Mesenchymal stem cell (in vitro differentiated cells and primary cell): Measurements from ENCODE around the gene PTPRN.

ENCODE experiments used
- DNase-seq: peaks from one replicate; pipeline ENCODE4 v3.0.0-alpha.2; 2013
- H2AFZ ChIP-seq: one replicate; pipeline ENCODE4 v1.6.1; 2013; ENCODE audit warnings: low read depth, mild to moderate bottlenecking, control low read depth, inconsistent platforms, low read length, moderate library complexity
- H2AK5ac ChIP-seq: 2 replicates; pipeline ENCODE4 v1.6.1; 2013; ENCODE audit warnings: low read length, moderate library complexity, mild to moderate bottlenecking, inconsistent platforms; ENCODE audit not compliant: severe bottlenecking
- H2BK120ac ChIP-seq: one replicate; pipeline ENCODE4 v1.6.1; 2013; ENCODE audit warnings: low read depth, mild to moderate bottlenecking, inconsistent platforms, low read length, moderate library complexity
- H2BK12ac ChIP-seq, 2 experiments: one replicate each; pipeline ENCODE4 v1.6.1; 2013; ENCODE audit warnings: inconsistent platforms in 2 of 2, low read length in 2 of 2, mild to moderate bottlenecking in 2 of 2, moderate library complexity in 2 of 2, control low read depth in 1 of 2
- H2BK15ac ChIP-seq: one replicate; pipeline ENCODE4 v1.6.1; 2013; ENCODE audit warnings: mild to moderate bottlenecking, low read depth, inconsistent platforms; ENCODE audit not compliant: poor library complexity, severe bottlenecking
- H2BK5ac ChIP-seq: 2 replicates; pipeline ENCODE4 v1.6.1; 2013; ENCODE audit warnings: low read depth, mild to moderate bottlenecking, low read length, control low read depth, inconsistent platforms; ENCODE audit not compliant: poor library complexity, severe bottlenecking
- H3K14ac ChIP-seq, 2 experiments: one replicate each; pipeline ENCODE4 v1.6.1; 2013; ENCODE audit warnings: inconsistent platforms in 2 of 2, low read length in 2 of 2, control low read depth in 1 of 2, mild to moderate bottlenecking in 1 of 2, moderate library complexity in 1 of 2
- H3K18ac ChIP-seq, 2 experiments: one replicate each; pipeline ENCODE4 v1.6.1; 2013; ENCODE audit warnings: inconsistent platforms in 2 of 2, low read length in 2 of 2, control low read depth in 1 of 2, low read depth in 1 of 2, mild to moderate bottlenecking in 1 of 2
- H3K23ac ChIP-seq, 2 experiments: one replicate each; pipeline ENCODE4 v1.6.1; 2013; ENCODE audit warnings: inconsistent platforms in 2 of 2, low read length in 2 of 2, mild to moderate bottlenecking in 2 of 2, moderate library complexity in 2 of 2, control low read depth in 1 of 2
- H3K27ac ChIP-seq: 2 replicates; pipeline ENCODE4 v1.5.1; 2013; ENCODE audit warnings: mild to moderate bottlenecking, moderate library complexity, low read length, control low read depth, inconsistent platforms; ENCODE audit not compliant: poor library complexity, severe bottlenecking
- H3K27me3 ChIP-seq, 2 experiments: 2 replicates each; pipeline versions ENCODE4 v1.6.1 to v1.7.0; 2013; ENCODE audit warnings: low read length in 2 of 2, mild to moderate bottlenecking in 2 of 2, moderate library complexity in 2 of 2, control low read depth in 1 of 2, inconsistent platforms in 1 of 2; ENCODE audit not compliant: control insufficient read depth in 1 of 2, insufficient read depth in 1 of 2
- H3K36me3 ChIP-seq, 2 experiments: 2 replicates each; pipeline versions ENCODE4 v1.6.1 to v1.7.0; 2013; ENCODE audit warnings: low read length in 2 of 2, control low read depth in 1 of 2, inconsistent platforms in 1 of 2, low read depth in 1 of 2, mild to moderate bottlenecking in 1 of 2; ENCODE audit not compliant: insufficient read depth in 2 of 2, control insufficient read depth in 1 of 2
- H3K4ac ChIP-seq, 2 experiments: one replicate each; pipeline ENCODE4 v1.6.1; 2013; ENCODE audit warnings: inconsistent platforms in 2 of 2, low read length in 2 of 2, mild to moderate bottlenecking in 2 of 2, moderate library complexity in 2 of 2, control low read depth in 1 of 2, low read depth in 1 of 2
- H3K4me1 ChIP-seq: 2 replicates; pipeline ENCODE4 v1.6.1; 2013; ENCODE audit warnings: low read depth, low read length, control low read depth; ENCODE audit not compliant: control insufficient read depth, insufficient read depth
- H3K4me2 ChIP-seq: 2 replicates; pipeline ENCODE4 v1.6.1; 2013; ENCODE audit warnings: low read length, mild to moderate bottlenecking, inconsistent platforms; ENCODE audit not compliant: poor library complexity, severe bottlenecking
- H3K4me3 ChIP-seq, 2 experiments: 2 replicates each; pipeline versions ENCODE4 v1.5.1 to v1.7.0; 2013; ENCODE audit warnings: low read length in 2 of 2, mild to moderate bottlenecking in 2 of 2, control low read depth in 1 of 2, low read depth in 1 of 2; ENCODE audit not compliant: insufficient read depth in 1 of 2
- H3K79me1 ChIP-seq: replicated peaks from 2 replicates; pipeline ENCODE4 v1.6.1; 2013; ENCODE audit warnings: mild to moderate bottlenecking, control low read depth, low read length, inconsistent platforms; ENCODE audit not compliant: poor library complexity, severe bottlenecking
- H3K9ac ChIP-seq: 2 replicates; pipeline ENCODE4 v1.7.0; 2013; ENCODE audit warnings: mild to moderate bottlenecking, low read length, moderate library complexity
- H3K9me3 ChIP-seq: 2 replicates; pipeline ENCODE4 v1.7.0; 2013; ENCODE audit warnings: mild to moderate bottlenecking, low read length; ENCODE audit not compliant: control insufficient read depth
- H4K8ac ChIP-seq: one replicate; pipeline ENCODE4 v1.6.1; 2013; ENCODE audit warnings: inconsistent platforms, mild to moderate bottlenecking, low read length, moderate library complexity
- H4K91ac ChIP-seq: one replicate; pipeline ENCODE4 v1.6.1; 2013; ENCODE audit warnings: mild to moderate bottlenecking, low read length, inconsistent platforms
- WGBS: methylation state at CpG from one replicate; pipeline ENCODE4 v1.1.7; 2013; ENCODE audit warnings: mixed read lengths; 5-methylcytosine and 5-hydroxymethylcytosine counted together

The PTPRN gene

GRCh38 chr2:219279151-219279915, 29.9 kb downstream of the PTPRN start, which contains the start of gene DNAJB2:
DNAJB2 (plus strand) TSS chr2:219279366; CDS start chr2:219279834, 468 bp downstream.
- no peaks in the 10 kb centered on the region for H3K9me3 ChIP-seq
- WGBS, result 0% methylated on average over 59 of the region's 65 CpGs

GRCh38 chr2:219278655-219279150, 30.5 kb downstream of the PTPRN start:
- H3K9ac ChIP-seq, result peak overlapping the region; percentile 97
- H3K14ac ChIP-seq, result no peak overlapping the region
- 2% methylated on average over 6 of the region's 9 CpGs for WGBS
- peak overlapping the region; percentile 1 for H2AK5ac ChIP-seq
- H2BK15ac ChIP-seq, result no peak overlapping the region
- peak overlapping the region; percentile 2 for H4K91ac ChIP-seq
- peak overlapping the region; percentile 29 for H2BK120ac ChIP-seq
- peak overlapping the region; percentile 83 for H3K27ac ChIP-seq
- H2AFZ ChIP-seq, result no peak overlapping the region
- H3K4me2 ChIP-seq, result peak overlapping the region; percentile 56
- H3K79me1 ChIP-seq, result peaks cover 13% of the 10 kb centered on the region
- H2BK12ac ChIP-seq, result peak overlapping the region; percentile 75 to 82
- no peak overlapping the region for H3K23ac ChIP-seq
- DNase-seq, result no peak
- peaks cover 30 to 35% of the 10 kb centered on the region in 2 experiments for H3K36me3 ChIP-seq
- H3K9me3 ChIP-seq, result no peaks in the 10 kb centered on the region
- no peak overlapping the region for H3K4ac ChIP-seq
- no peak overlapping the region for H2BK5ac ChIP-seq
- peak overlapping the region in 1 of 2 experiments; percentile 31 for H3K4me3 ChIP-seq
- peaks cover 38% of the 10 kb centered on the region for H3K4me1 ChIP-seq
- H3K27me3 ChIP-seq, result no peaks in the 10 kb centered on the region
- H4K8ac ChIP-seq, result no peak overlapping the region
- H3K18ac ChIP-seq, result peak overlapping the region; percentile 30 to 31

More at GRCh38 chr2:219279151-219279915, 29.9 kb downstream of the PTPRN start, which contains the start of gene DNAJB2:
- H3K4me3 ChIP-seq, result peak within 1 kb of the TSS; percentile 68 to 94
- H3K18ac ChIP-seq, result peak within 1 kb of the TSS; percentile 45 to 91
- peaks cover 13% of the 10 kb centered on the region for H3K79me1 ChIP-seq
- peaks cover 37 to 41% of the 10 kb centered on the region in 2 experiments for H3K36me3 ChIP-seq
- H2BK12ac ChIP-seq, result peak within 1 kb of the TSS; percentile 82 to 90
- H3K14ac ChIP-seq, result peak within 1 kb of the TSS in 1 of 2 experiments; percentile 68
- H3K4me1 ChIP-seq, result peaks cover 32% of the 10 kb centered on the region
- peak within 1 kb of the TSS; percentile 2 for H4K91ac ChIP-seq
- H2BK5ac ChIP-seq, result peak within 1 kb of the TSS; percentile 96
- H3K23ac ChIP-seq, result peak within 1 kb of the TSS in 1 of 2 experiments; percentile 89
- peak within 1 kb of the TSS; percentile 51 for H4K8ac ChIP-seq
- H3K4me2 ChIP-seq, result peak within 1 kb of the TSS; percentile 65
- peak within 1 kb of the TSS; percentile 84 for H2AK5ac ChIP-seq
- H2AFZ ChIP-seq, result peak within 1 kb of the TSS; percentile 57
- H3K4ac ChIP-seq, result peak within 1 kb of the TSS; percentile 49 to 94
- peak within 1 kb of the TSS; percentile 97 for H2BK120ac ChIP-seq
- H2BK15ac ChIP-seq, result peak within 1 kb of the TSS; percentile 99
- peak; percentile 100 for DNase-seq
- no peaks in the 10 kb centered on the region for H3K27me3 ChIP-seq
- peak within 1 kb of the TSS; percentile 97 for H3K9ac ChIP-seq
- H3K27ac ChIP-seq, result peak within 1 kb of the TSS; percentile 85

- H3K9me3 ChIP-seq, result no peaks in the 10 kb centered on the region
- H2BK15ac ChIP-seq, result no peak overlapping the region
- no peaks in the 10 kb centered on the region for H3K27me3 ChIP-seq
- H3K4me1 ChIP-seq, result peaks cover 36% of the 10 kb centered on the region
- peaks cover 23 to 28% of the 10 kb centered on the region in 2 experiments for H3K36me3 ChIP-seq
- peak overlapping the region in 1 of 2 experiments; percentile 31 for H3K4me3 ChIP-seq
- peak overlapping the region; percentile 66 for H2AFZ ChIP-seq
- DNase-seq, result peak; percentile 91
- no peak overlapping the region for H2BK120ac ChIP-seq
- H2AK5ac ChIP-seq, result peak overlapping the region; percentile 1
- peak overlapping the region; percentile 83 for H3K27ac ChIP-seq
- WGBS, result 36% methylated on average over 25 of the region's 25 CpGs
- H3K9ac ChIP-seq, result peak overlapping the region; percentile 97
- H4K91ac ChIP-seq, result peak overlapping the region; percentile 63
- peak overlapping the region in 1 of 2 experiments; percentile 3 for H3K4ac ChIP-seq
- peak overlapping the region; percentile 66 for H4K8ac ChIP-seq
- H2BK5ac ChIP-seq, result no peak overlapping the region
- peak overlapping the region; percentile 30 to 31 for H3K18ac ChIP-seq
- H3K79me1 ChIP-seq, result peaks cover 13% of the 10 kb centered on the region
- peak overlapping the region; percentile 82 to 87 for H2BK12ac ChIP-seq
- no peak overlapping the region for H3K14ac ChIP-seq
- peak overlapping the region; percentile 56 for H3K4me2 ChIP-seq
- H3K23ac ChIP-seq, result no peak overlapping the region
These were observed 31.2 kb downstream of the PTPRN start for GRCh38 chr2:219277703-219278654.
